ENCODE data around the gene NFIB. TPM values are rescaled to one million over a fixed set of nuclear protein-coding genes. Genes with fewer than 3 reads are reported as not detected.

The NFIB gene
- total RNA-seq, 1 donor from 2014 or later = 1.5 TPM

DNA sequence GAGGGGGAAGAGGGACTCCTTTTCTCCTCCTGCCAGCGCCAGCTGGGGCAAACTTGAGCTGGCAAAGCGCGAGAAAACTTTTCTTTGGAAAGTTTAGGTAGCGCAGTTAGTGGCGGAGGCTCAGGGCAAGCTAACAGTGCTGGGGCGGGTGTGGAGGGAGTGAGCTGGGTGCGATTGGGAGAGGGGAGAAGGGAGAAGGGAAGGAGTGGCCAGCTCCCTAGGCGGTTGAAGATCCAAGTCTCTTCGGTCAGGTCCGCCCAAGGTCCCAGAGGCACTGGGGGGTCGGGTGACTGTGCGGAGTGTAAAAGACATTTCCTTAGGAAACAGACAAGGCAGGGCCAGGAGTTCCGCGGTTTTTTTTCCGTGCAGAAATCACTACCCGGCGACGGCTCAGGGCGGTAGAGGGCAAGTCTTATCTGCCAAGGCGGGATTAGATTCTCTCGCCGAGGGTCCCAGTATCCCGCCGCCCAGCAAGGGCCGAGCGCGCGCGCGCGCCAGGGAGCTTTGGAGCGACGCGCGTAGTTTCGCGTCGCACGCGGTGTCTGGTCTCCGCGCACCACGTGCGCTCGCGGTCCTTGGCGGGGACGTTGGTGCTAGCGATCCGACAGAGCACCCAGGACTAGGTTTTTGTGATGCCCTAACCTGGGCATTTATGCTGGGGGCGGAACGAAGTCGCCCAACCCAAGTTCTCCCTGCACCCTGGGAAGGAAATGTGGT lies 33.6 kb upstream of the NFIB start:
- H3K4me1 Mint-ChIP-seq (ENCODE audit: low read depth, unreplicated experiment) = peaks cover 28% of the 10 kb centered on the region
- no peak for DNase-seq
- H3K9me3 Mint-ChIP-seq (ENCODE audit: unreplicated experiment) = peaks cover 5% of the 10 kb centered on the region
- H3K27me3 Mint-ChIP-seq (ENCODE audit: unreplicated experiment) = peaks cover 28% of the 10 kb centered on the region
- H3K36me3 Mint-ChIP-seq (ENCODE audit: unreplicated experiment) = no peaks in the 10 kb centered on the region
- no peak overlapping the region for H3K27ac Mint-ChIP-seq (ENCODE audit: unreplicated experiment)
- H3K4me3 Mint-ChIP-seq (ENCODE audit: unreplicated experiment) = peak overlapping the region; percentile 88
- TF ChIP-seq CTCF (IDR thresholded peaks at IDR 0.05; ENCODE audit: partially characterized antibody, unreplicated experiment) = no peak

DNA sequence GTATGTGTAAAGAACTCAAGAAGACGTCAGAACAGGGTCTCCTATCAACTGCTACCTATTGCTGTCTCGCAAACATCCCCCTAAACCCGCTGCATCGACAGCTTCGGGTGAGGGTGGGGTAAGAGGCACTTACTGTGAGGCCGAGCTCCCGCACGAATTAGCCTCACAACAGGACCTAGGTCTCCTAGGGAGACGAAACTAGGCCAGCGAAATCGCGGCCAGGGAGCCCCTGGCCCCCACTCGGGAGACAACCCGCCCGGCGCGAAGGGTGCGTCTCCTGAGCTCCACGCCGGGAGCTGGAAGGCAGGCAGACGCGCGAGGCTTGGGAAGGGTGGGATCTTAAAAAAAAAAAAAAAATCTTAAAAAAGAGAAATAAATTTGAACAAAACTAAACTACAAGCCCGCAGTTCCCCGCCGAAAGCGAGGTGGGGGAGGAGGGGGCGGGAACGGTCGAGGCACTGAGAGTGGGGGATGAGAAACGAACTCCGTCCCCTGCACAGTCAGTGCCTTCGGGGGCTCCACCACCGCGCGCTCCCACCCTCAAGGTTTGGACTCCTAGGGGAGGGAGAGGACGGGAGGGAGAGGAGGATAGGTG lies 33.0 kb upstream of the NFIB start:
- TF ChIP-seq CTCF (IDR thresholded peaks at IDR 0.05; ENCODE audit: partially characterized antibody, unreplicated experiment) = no peak
- DNase-seq = no peak
- Mint-ChIP-seq H3K4me1 (ENCODE audit: low read depth, unreplicated experiment) (peaks cover 28% of the 10 kb centered on the region), H3K27ac (ENCODE audit: unreplicated experiment) (no peak overlapping the region), H3K4me3 (ENCODE audit: unreplicated experiment) (no peak overlapping the region), H3K27me3 (ENCODE audit: unreplicated experiment) (peaks cover 28% of the 10 kb centered on the region), H3K9me3 (ENCODE audit: unreplicated experiment) (peaks cover 5% of the 10 kb centered on the region), H3K36me3 (ENCODE audit: unreplicated experiment) (no peaks in the 10 kb centered on the region)

GRCh38 chr9:14346231-14346791 lies 32.4 kb upstream of the NFIB start:
- peaks cover 5% of the 10 kb centered on the region for H3K9me3 Mint-ChIP-seq (ENCODE audit: unreplicated experiment)
- H3K4me1 Mint-ChIP-seq (ENCODE audit: low read depth, unreplicated experiment) = peaks cover 28% of the 10 kb centered on the region
- DNase-seq = no peak
- no peaks in the 10 kb centered on the region for H3K36me3 Mint-ChIP-seq (ENCODE audit: unreplicated experiment)
- no peak for TF ChIP-seq CTCF (IDR thresholded peaks at IDR 0.05; ENCODE audit: partially characterized antibody, unreplicated experiment)
- no peak overlapping the region for H3K27ac Mint-ChIP-seq (ENCODE audit: unreplicated experiment)
- peaks cover 31% of the 10 kb centered on the region for H3K27me3 Mint-ChIP-seq (ENCODE audit: unreplicated experiment)
- no peak overlapping the region for H3K4me3 Mint-ChIP-seq (ENCODE audit: unreplicated experiment)

GRCh38 chr9:14345354-14346230 lies 31.7 kb upstream of the NFIB start:
- peaks cover 31% of the 10 kb centered on the region for H3K27me3 Mint-ChIP-seq (ENCODE audit: unreplicated experiment)
- H3K27ac Mint-ChIP-seq (ENCODE audit: unreplicated experiment) = no peak overlapping the region
- peaks cover 5% of the 10 kb centered on the region for H3K9me3 Mint-ChIP-seq (ENCODE audit: unreplicated experiment)
- H3K4me1 Mint-ChIP-seq (ENCODE audit: low read depth, unreplicated experiment) = peaks cover 25% of the 10 kb centered on the region
- no peak for DNase-seq
- H3K4me3 Mint-ChIP-seq (ENCODE audit: unreplicated experiment) = no peak overlapping the region
- H3K36me3 Mint-ChIP-seq (ENCODE audit: unreplicated experiment) = no peaks in the 10 kb centered on the region
- TF ChIP-seq CTCF (IDR thresholded peaks at IDR 0.05; ENCODE audit: partially characterized antibody, unreplicated experiment) = no peak

All from glutamatergic neuron (in vitro differentiated cells).